Muscle of leg (tissue), 11 donors: ENCODE measurements around the gene TGFBR3L. TPM values are rescaled to one million over a fixed set of nuclear protein-coding genes. Genes with fewer than 3 reads are reported as not detected.

Experiments used
- DNase-seq: peaks from one replicate; pipeline ENCODE4 v3.0.0; 2013
- H3K27ac ChIP-seq: one replicate; pipeline ENCODE4 v1.5.1; 2013; ENCODE audit warnings: mild to moderate bottlenecking, low read length, control low read depth
- H3K27me3 ChIP-seq: one replicate; pipeline ENCODE4 v1.6.1; 2013; ENCODE audit warnings: low read length; ENCODE audit not compliant: control insufficient read depth, insufficient read depth
- H3K36me3 ChIP-seq: one replicate; pipeline ENCODE4 v1.6.1; 2013; ENCODE audit warnings: low read length; ENCODE audit not compliant: control insufficient read depth, insufficient read depth
- H3K4me1 ChIP-seq: one replicate; pipeline ENCODE4 v1.6.1; 2013; ENCODE audit warnings: low read length; ENCODE audit not compliant: control insufficient read depth, insufficient read depth
- H3K4me3 ChIP-seq: one replicate; pipeline ENCODE4 v1.5.1; 2013; ENCODE audit warnings: low read length, control low read depth
- H3K9me3 ChIP-seq: replicated peaks from 2 replicates; pipeline ENCODE4 v1.6.1; 2013; ENCODE audit warnings: low read depth, low read length; ENCODE audit not compliant: control insufficient read depth
- WGBS: methylation state at CpG from one replicate; pipeline ENCODE4 v1.1.5; 2013; ENCODE audit warnings: missing lambda C conversion rate; ENCODE audit not compliant: insufficient coverage; 5-methylcytosine and 5-hydroxymethylcytosine counted together
- polyA plus RNA-seq, 8 donors: library from polyadenylated mRNA; unstranded; fragments of 120-200 nt; gene quantifications; one replicate each; pipeline versions ENCODE4 v1.2.1 to v1.2.3, GENCODE V29; 2013; ENCODE audit warnings: inconsistent platforms in 1 of 8, low replicate concordance in 1 of 8; ENCODE audit not compliant: insufficient read length in 8 of 8, insufficient read depth in 1 of 8
- total RNA-seq: library from RNA; stranded (reverse); fragments of 120-200 nt; gene quantifications from one replicate; pipeline ENCODE4 v1.2.4, GENCODE V29; 2013

Gene TGFBR3L
- total and polyA plus RNA-seq, 9 donors, result 0.09 to 0.73 (median 0.43) TPM; not detected in 1

GRCh38 chr19:7904074-7905020, 10.3 kb upstream of the TGFBR3L start:
- Histone ChIP-seq H3K4me3 (peak overlapping the region; percentile 84), H3K27ac (peak overlapping the region; percentile 89), H3K27me3 (no peaks in the 10 kb centered on the region), H3K9me3 (no peaks in the 10 kb centered on the region), H3K36me3 (peaks cover 21% of the 10 kb centered on the region), H3K4me1 (peaks cover 40% of the 10 kb centered on the region)
- peak; percentile 68 for DNase-seq
- WGBS, result 14% methylated on average over 44 of the region's 68 CpGs

DNA sequence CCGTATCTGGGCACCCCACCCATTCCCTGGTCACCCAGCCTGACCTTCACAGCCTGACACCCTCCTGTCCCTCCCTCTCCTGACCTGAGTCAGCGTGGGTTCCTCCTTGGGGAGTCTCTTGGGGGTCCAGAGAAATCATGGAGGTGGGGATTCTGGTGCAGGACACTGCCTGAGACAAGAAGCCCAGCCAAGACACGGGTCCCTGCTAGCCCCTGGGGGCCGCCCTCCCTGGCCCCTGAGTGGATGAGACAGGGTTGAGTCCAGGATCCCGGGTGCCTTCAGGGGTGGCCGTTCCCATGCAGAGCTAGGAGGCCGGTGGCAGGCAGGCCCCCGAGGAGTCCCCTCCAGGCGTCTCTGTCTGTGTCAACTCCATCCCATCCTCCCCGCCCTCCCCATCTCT, 9.4 kb upstream of the TGFBR3L start:
- Histone ChIP-seq H3K27ac (no peak overlapping the region), H3K4me3 (no peak overlapping the region), H3K36me3 (peaks cover 26% of the 10 kb centered on the region), H3K27me3 (no peaks in the 10 kb centered on the region), H3K4me1 (peaks cover 40% of the 10 kb centered on the region), H3K9me3 (no peaks in the 10 kb centered on the region)
- peak; percentile 33 for DNase-seq
- WGBS, result 75% methylated on average over 6 of the region's 10 CpGs

GRCh38 chr19:7905859-7906258, 8.8 kb upstream of the TGFBR3L start:
- peaks cover 34% of the 10 kb centered on the region for H3K4me1 ChIP-seq
- H3K27me3 ChIP-seq, result no peaks in the 10 kb centered on the region
- no peaks in the 10 kb centered on the region for H3K9me3 ChIP-seq
- H3K36me3 ChIP-seq, result peaks cover 32% of the 10 kb centered on the region
- 100% methylated on average over 5 of the region's 10 CpGs for WGBS
- no peak for DNase-seq
- no peak overlapping the region for H3K4me3 ChIP-seq
- no peak overlapping the region for H3K27ac ChIP-seq

GRCh38 chr19:7907122-7907521, 7.5 kb upstream of the TGFBR3L start:
- 88% methylated on average over 19 of the region's 19 CpGs for WGBS
- peaks cover 28% of the 10 kb centered on the region for H3K4me1 ChIP-seq

GRCh38 chr19:7907544-7907943, 7.1 kb upstream of the TGFBR3L start:
- H3K27me3 ChIP-seq, result peaks cover under 1% of the 10 kb centered on the region
- H3K36me3 ChIP-seq, result peaks cover 47% of the 10 kb centered on the region
- H3K27ac ChIP-seq, result no peak overlapping the region
- no peaks in the 10 kb centered on the region for H3K9me3 ChIP-seq
- H3K4me1 ChIP-seq, result peaks cover 26% of the 10 kb centered on the region
- no peak overlapping the region for H3K4me3 ChIP-seq
- DNase-seq, result peak; percentile 3
- WGBS, result 78% methylated on average over 6 of the region's 11 CpGs

More at GRCh38 chr19:7907122-7907521, 7.5 kb upstream of the TGFBR3L start:
- Histone ChIP-seq H3K27me3 (no peaks in the 10 kb centered on the region), H3K9me3 (no peaks in the 10 kb centered on the region), H3K4me3 (no peak overlapping the region), H3K36me3 (peaks cover 45% of the 10 kb centered on the region), H3K27ac (no peak overlapping the region)
- DNase-seq, result peak; percentile 7

GRCh38 chr19:7908078-7908699, 6.4 kb upstream of the TGFBR3L start:
- Histone ChIP-seq H3K4me1 (peaks cover 20% of the 10 kb centered on the region), H3K36me3 (peaks cover 50% of the 10 kb centered on the region), H3K9me3 (no peaks in the 10 kb centered on the region), H3K27ac (no peak overlapping the region), H3K4me3 (no peak overlapping the region), H3K27me3 (peaks cover 3% of the 10 kb centered on the region)
- DNase-seq, result peak; percentile 10
- 53% methylated on average over 12 of the region's 14 CpGs for WGBS

DNA sequence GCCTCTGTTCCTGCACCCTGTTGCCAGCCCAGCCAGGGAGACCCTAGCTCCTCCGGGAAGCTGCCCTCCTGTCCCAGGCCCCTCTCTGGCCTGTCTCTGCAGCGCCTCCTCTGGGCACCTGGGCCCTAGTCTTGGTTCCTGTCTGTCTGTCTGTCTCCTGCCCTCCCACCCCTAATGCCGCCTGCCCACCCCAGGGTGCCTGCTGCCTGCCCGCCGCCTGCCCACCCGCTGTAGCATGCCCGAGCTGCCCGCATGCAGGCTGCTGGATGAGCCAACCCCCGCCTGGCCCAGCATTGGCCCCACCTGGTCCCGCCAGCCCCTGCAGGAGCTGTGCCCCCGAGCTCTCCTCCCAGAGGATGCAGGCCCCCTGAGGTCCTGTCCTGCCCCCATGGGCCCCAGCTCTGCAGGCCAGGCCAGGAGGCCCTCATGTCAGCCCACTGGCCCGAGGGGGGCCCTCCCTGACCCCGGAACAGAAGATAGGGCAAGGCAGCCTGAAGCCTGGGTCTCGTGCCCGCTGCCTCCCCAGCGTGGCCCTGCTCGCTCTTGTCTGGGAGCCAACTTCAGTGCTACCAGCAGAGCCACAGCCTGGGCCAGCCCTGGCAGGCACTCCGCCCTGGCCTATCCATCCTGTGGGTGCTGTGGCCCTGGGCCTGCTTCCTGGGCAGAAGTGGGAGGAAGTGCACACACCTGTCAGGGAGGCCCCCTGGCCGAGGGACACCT, 5.7 kb upstream of the TGFBR3L start:
- H3K4me1 ChIP-seq, result peaks cover 20% of the 10 kb centered on the region
- peaks cover 5% of the 10 kb centered on the region for H3K27me3 ChIP-seq
- no peaks in the 10 kb centered on the region for H3K9me3 ChIP-seq
- no peak overlapping the region for H3K4me3 ChIP-seq
- H3K36me3 ChIP-seq, result peaks cover 54% of the 10 kb centered on the region
- WGBS, result 79% methylated on average over 11 of the region's 19 CpGs
- peak; percentile 6 for DNase-seq
- H3K27ac ChIP-seq, result no peak overlapping the region

DNA sequence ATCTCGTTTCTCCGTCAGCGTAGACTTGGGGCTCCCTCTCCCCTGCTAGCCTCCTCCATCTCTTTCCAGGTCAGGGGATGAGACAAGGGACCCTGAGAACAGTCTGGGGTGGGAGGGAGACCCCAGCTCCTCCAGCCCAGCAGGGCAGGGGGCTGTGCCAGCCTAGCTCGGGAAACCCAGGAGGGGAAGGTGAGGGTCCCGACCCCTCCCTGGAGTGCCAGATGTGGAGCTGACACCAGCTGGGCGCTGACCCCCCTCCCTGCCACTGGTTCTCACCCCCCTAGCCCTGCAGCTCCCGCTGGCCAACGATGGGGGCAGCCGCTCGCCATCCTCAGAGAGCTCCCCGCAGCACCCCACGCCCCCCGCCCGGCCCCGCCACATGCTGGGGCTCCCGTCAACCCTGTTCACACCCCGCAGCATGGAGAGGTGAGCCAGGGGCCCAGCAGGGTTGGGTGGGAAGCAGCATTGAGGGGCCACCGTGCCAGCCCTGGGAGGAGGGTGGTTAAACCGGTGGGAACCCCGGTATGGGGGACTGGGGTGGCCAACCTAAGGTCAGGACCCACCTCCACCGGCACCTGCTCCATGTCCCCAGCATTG, 5.1 kb upstream of the TGFBR3L start:
- H3K36me3 ChIP-seq, result peaks cover 54% of the 10 kb centered on the region
- WGBS, result 91% methylated on average over 8 of the region's 21 CpGs
- peak; percentile 7 for DNase-seq

DNA sequence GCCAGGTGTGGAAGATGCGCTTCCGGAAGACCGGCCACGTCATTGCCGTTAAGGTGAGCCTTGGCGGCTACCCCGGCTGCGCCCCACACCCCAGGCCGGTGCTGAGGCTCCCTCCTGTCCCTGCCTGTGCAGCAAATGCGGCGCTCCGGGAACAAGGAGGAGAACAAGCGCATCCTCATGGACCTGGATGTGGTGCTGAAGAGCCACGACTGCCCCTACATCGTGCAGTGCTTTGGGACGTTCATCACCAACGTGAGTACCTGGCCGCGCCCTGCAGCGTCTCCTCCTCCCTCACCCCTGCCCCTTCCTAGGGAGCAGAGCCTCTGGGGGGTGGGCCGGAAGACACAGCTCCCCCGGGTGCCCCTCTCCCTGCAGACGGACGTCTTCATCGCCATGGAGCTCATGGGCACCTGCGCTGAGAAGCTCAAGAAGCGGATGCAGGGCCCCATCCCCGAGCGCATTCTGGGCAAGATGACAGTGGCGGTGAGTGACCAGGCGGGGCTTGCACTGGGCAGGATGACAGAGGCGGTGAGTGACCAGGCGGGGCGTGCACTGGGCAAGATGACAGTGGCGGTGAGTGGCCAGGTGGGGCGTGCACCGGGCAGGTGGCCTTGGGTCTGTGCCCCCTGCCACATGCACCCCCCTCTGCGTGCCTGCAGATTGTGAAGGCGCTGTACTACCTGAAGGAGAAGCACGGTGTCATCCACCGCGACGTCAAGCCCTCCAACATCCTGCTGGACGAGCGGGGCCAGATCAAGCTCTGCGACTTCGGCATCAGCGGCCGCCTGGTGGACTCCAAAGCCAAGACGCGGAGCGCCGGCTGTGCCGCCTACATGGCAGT, 4.1 kb upstream of the TGFBR3L start:
- WGBS, result 90% methylated on average over 41 of the region's 54 CpGs
- Histone ChIP-seq H3K9me3 (no peaks in the 10 kb centered on the region), H3K27me3 (peaks cover 21% of the 10 kb centered on the region), H3K36me3 (peaks cover 50% of the 10 kb centered on the region), H3K4me3 (no peak overlapping the region), H3K27ac (no peak overlapping the region), H3K4me1 (peaks cover 7% of the 10 kb centered on the region)
- no peak for DNase-seq

More for the DNA sequence above, 5.1 kb upstream of the TGFBR3L start:
- H3K27me3 ChIP-seq, result peaks cover 11% of the 10 kb centered on the region
- no peak overlapping the region for H3K27ac ChIP-seq
- no peaks in the 10 kb centered on the region for H3K9me3 ChIP-seq
- H3K4me3 ChIP-seq, result no peak overlapping the region
- H3K4me1 ChIP-seq, result peaks cover 17% of the 10 kb centered on the region
